Superior temporal gyrus (tissue), 1 donor: ENCODE results near the gene GALNT14.

Source experiments
- DNase-seq: peaks from one replicate; pipeline ENCODE4 v3.0.0-alpha.2; 2016; ENCODE audit errors: extremely low spot score

The GALNT14 gene

DNA sequence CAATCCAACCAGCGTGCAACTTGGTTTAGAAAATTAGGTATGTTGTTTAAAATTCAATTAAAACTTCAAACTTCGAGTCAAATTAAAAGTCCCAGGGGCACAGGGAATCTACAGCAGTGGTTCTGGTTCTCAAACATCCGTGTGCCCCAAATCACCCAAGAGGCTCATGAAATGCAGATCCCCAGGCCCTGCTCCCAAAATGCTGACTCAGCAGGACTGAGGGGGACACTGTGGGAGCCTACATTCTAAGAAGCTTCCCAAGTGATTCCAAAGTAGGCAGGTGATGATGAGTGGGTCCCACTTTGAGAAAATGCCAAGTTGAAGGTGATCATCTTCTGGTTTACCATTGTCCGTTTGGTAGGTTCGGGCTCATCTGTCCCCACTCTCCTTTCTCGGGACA, 82.3 kb downstream of the GALNT14 start:
- DNase-seq = no peak

DNA sequence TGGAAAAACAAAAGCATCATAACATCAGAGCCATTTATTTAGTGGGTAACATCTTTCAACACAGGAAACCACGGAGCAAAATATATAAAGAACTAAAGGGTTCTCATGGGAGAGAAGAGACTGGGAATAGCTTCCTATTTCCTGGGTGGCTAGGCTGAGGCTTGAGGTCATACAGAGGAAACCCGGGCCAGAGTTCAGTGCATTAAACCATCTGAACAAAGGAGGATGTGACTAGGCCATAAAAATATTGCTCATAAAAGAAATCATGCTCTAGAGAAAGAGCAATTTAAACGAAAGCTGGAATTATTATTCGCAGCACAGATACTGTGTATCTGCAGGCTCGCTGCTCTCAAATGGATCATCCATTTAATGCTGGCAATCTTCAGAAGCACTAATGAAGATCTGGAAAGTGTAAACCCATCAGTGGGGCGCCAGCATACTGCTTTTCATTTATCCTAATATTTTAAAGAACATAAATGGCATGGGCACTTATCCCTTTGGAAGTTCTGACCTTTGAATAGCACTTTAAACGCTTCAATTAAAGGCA, 83.3 kb downstream of the GALNT14 start:
- DNase-seq = no peak

DNA sequence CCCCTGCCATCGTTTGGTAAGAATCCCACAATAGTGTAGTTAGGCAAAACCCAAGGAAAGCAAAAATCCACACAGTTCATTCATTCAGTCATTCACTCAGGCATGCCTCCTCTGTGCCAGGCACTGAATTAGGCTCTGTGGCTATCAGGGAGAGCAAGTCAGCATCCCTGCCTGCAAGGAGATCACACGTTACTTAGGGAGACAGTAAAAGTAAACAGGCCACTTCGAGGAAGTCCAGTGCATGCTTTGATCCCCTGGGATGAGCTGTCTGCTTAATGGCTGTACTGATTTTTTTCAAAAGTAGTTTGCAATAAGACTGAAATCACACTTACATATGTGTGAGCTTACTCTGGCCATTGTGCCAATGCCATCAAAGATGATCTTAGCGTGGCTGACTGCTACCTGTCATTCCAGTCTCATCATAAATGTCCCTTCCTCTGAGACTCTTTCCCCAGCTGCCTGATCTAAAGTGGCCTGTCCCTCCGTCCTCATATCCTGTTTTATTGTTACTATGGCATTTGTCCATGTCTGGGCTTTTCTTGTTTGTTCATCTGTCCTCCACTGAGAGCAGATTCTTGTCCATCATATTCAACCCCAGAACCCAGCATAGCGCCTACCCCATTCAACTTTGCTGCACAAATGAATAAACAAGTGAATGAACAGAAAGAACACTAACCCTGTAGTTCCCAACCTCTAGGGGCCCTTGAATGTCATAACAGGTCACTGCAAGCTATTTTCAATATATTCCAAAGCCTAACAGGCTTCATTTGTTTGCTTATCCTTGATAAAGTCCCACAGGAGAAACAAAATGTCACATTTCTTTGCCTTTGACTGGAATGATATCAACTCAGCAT, 84.1 kb downstream of the GALNT14 start:
- no peak for DNase-seq

DNA sequence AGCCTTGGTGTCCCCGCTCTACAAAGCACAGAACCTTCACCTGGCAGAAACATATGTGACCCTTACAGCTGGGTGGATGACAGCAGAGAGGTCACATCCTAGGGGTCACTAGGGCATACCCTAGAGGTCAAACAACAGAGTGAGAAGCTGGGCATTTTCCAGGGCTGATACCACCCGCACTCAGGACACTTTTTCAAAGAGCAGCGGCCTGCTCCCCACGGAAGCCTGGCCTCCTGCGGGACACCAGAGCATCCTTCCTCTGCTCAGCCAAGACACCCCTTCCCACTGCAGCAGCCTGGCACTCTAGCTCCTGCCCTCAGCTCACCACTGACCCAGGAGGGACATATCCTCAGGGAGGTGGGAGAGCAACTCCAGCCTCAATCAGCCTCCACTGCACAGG, 86.0 kb downstream of the GALNT14 start:
- DNase-seq = no peak

DNA sequence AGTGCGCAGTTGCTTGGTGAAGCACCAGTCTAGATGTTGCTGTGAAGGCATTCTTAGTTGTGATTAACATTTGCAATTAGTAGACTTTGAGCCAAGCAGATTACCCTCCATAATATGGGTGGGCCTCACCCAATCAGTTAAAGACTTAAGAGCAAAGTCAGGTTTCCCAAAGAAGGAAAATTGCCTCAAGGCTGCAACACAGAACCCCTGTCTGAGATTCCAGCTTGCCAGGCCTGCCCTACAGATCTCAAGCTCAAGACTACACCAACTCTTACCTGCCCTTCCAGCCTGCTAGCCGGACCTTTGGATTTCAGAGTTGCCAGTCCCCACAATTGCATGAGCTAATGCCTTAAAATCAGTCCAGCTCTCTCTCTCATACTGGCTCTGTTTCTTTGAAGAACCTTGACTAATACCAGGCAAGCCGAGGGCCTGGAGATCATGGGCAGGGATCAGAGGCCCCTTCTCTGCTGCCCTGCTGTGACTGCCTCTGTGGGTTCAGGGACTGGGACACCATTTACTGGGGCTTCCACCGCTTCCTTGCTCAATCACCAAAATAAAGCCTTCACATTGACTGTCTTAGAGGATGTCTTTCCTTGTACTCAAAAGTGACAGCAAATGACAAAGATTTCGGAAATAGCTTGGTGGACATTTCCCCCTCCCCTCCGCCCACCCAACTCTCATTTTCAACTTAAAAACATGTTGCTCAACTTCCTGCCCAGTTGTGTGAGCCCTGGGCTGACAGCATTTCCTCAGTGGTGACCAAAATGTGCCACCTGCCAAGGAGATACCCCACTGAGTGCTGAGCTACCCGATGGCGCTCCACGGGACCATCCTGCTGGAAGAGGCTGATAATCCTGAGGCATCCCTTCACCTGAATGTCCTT, 86.7 kb downstream of the GALNT14 start:
- no peak for DNase-seq

DNA sequence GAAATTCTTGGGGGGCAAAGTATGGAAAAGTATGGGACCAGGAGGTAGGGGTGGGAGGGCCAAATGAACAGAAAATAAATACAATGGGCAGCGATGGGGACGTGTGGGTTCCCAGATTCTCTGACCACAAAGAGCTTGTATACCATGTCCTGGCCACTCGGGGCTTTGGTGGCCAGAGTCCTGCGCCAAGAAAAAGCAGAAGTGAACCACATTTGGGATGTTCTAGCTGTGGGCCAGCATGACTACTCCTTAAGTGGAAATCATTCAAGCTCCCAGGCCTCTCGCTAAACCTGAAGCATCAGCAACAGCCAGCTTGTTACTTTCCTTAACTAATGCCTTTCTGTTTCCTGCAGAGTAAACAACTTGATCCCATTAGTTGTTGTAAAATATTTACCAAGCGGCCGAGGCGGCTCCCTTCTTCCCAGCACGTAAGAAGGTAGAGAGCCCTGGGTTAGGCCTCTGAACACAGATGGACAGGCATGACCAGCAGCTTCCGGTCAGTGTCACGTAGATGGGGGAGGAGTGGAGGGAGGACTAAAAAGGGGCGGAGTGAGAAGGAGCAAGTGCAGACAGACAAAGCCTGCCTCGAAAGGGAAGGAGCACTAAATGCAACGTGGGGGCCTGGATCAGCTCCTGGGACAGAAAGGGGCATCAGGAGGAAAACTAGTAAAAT, 88.2 kb downstream of the GALNT14 start:
- no peak for DNase-seq

DNA sequence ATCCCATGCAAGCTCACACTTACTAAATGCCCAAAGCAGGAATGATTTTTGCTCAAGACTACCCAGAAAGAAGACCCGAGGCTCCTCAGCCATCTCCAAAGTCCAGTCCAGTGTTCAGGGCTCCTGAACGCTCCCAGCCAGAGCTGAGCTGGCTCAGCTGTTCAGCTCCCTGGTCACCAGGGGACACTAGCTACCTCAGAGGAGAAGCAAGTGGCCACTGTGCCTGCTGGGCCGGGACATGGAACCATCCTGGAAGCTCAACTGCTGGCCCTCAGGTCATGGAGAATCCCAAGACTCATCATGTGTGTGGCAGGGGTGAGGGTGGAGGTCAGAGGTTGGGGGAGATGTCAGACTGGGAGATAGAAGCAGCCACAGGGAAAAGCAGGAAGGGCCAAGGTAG, 89.0 kb downstream of the GALNT14 start:
- DNase-seq = no peak

DNA sequence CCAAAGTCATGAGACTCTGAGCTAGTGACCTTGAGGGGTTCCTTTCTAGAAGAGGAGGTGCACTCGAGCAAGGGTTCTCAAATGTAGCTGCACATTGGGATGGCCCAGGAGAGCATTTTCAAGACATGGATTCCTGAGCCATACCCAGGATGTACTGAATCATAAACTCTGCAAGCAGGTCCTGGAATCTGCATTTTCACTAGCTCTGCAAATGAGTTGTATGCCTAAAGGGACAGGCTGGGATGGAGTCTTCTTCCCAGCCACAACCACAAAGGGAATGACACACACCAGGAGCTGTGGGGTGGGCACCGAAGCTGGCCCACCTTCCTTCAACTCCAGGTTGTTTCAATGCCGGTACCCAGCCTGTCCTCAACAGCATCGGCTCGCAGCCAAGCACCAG, 90.6 kb downstream of the GALNT14 start:
- no peak for DNase-seq

DNA sequence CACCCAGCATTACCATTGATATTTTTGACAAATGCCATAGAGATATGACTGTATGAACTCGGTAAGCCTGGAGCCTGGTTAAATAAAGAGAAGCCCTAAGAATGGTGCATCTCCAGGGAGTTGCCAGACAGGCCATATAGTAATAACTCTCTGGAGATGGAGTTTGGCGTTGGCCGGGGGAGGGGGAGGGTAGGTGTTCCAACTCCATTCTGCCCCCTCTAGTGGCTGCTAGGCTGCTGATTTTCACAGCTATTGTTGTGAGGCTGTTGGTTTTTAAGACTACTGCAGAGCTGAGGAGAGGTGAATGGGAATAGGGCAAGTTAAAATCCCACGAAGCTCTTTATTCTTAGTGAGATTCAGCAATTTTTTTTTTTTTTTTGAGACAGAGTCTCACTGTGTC, 99.9 kb downstream of the GALNT14 start:
- no peak for DNase-seq

DNA sequence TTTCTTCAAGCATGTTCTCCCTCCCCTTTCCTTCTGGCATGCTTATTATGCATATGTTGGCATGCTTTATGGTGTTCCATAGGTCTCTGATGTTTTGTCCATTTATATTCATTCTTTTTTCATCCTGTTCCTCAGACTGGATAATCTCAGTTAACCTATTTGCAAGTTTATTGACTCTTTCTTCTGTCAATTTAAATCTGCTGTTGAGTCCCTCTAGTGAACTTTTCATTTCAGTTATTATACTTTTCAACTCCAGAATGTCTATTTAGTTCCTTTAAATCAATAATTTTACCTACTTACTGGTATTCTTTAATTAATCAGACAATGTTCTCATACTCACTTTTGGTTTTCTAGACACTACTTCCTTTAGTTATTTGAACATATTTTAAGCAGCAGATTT, 101.2 kb downstream of the GALNT14 start:
- DNase-seq = no peak

DNA sequence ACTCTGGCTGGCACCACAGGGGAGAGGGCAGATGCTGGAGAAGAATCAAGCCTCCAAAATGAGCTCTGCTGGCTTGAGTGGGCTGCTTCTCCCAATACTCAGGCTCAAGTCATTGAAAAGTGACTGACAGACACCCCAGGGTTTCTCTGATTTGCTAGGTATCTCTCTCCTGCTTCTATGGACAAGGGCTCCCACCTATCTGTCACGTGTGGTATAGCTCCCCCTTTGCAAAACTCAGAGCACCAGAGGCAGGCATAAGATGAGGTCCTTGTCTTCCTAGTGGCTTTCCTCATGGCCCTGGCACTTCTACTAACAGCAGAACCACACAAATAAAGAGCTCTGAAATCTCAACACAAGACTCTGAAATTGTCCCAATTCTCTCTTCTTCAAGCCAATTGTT, 105.2 kb downstream of the GALNT14 start:
- no peak for DNase-seq

DNA sequence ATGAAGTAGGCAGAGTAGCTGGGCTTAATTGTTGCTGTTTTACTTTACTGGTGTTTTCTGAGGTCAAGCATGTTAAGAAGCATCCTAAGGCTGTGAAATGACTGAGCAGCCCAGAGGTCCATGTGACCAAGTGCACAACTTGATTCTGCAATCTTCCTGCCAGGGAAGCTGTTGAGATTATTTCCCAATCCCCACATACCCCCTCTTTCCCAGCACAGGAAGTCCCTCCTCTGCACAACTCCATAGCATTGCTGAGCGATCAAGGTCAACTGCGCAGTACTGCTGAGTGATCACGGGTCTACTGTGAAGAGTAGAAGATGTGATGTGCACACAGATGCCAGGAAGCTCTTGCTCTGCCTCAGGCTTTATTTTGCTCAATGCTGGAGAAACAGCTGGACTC, 105.8 kb downstream of the GALNT14 start:
- no peak for DNase-seq

DNA sequence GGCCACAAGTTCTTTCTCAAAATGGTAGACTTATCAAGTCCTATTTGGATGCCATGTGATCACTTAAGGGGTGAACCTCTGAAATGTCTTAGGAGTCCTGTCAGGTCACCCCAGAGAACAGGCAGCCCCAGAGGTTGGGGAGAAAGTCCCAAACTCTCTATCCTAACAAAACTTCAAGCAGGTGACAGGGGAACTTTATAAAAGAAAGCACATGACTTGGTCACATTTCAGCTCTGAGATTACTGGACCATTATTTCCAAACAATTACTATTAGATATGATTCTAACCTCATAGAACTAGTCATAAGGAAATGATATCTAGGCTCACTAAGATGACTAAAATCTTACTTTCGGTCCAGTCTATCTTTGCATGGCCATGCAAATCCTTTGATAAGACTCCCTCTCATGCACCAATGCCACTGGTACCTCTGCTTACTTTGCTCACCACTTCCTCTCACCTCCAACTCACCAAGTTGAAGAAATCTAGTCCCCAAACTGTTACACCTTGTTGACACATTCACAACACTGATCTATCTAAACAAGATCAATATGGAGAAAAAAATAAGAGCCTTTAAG, 107.0 kb downstream of the GALNT14 start:
- DNase-seq = no peak

DNA sequence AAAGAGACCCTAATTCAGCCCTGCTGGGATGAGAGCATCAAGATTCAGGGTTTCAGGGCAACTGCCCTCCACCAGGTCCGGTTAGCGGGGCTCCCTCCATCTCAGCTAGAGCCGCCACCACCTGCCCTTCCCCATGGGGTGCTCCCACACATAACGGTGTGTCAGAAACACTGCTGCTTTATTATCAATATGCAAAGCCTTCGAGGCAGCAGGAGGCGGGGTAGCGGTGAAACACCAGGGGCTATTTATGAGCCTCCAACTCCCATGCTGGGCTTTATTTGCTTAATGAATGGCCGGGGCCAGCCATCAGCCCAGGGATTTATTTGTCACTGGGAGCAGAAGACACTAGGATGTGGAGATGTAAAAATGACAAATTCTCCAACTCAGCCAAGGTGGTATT, 109.8 kb downstream of the GALNT14 start:
- DNase-seq = no peak

DNA sequence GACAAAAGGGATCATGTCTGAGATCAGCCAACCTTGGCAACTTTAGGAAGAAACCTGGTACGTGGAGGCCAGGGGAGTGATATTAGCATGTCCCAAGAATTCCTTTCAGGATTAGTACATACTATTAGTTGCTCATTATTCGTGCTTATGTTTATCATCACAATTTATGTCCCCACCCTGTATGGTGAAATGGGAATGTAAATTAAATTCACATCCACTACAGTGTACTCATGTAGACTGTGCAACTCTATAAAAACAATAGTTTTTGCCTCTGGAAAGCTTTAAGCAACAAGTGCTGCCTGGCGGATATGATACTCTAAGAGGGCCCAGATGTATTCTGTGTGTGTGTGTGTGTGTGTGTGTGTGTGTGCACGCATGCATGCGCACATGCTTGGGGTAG, 110.7 kb downstream of the GALNT14 start:
- DNase-seq = no peak

DNA sequence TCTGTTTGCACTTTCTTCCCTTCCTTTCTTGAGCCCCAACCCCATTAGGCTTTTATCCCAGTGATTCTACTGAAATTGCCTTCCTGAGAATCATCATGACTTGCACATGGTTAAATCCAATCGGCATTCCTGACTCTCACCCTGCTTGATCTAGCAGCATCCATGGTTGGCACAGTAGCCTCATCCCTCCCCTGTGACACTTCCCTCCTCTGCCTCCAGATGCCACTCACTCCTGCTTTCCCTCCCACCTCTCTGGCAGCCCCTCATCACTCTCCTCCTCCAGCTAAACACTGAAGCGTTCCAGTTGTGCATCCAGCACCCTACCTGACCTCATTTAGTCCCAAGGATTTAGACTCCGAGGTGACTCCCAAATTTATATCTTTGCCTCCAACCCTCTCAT, 114.7 kb downstream of the GALNT14 start:
- no peak for DNase-seq

DNA sequence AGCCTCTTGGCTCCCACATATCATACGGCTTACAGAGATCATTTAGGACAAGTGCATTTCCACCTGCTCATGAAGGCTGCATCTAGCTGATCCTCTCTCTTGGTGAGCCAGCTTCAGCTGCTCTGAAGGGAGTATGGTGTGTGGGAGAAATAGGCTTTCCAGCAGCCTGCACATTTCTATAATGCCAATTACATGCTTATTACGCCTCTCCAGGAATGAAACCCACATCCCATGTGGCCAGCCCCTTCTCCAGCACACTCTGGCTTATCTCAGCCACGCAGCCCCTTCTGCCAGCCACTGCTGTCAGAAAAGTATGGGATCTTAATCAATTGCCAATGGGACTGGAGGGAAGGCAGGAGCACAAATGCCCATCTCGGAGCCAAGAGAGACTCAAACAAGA, 117.5 kb downstream of the GALNT14 start:
- DNase-seq = no peak

DNA sequence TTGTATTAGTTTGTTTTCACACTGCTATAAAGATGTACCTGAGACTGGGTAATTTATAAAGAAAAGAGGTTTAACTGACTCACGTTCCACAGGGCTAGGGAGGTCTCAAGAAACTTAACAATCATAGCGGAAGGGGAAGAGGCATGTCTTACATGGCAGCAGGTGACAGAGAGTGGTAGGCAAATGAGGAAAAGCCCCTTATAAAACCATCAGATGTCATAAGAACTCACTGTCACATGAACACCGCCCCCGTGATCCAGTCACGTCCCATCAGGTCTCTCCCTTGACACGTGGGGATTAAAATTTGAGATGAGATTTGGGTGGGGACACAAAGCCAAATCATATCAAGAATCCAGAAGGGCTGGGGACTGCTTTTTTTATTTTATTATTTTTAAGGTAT, 120.0 kb downstream of the GALNT14 start:
- no peak for DNase-seq

DNA sequence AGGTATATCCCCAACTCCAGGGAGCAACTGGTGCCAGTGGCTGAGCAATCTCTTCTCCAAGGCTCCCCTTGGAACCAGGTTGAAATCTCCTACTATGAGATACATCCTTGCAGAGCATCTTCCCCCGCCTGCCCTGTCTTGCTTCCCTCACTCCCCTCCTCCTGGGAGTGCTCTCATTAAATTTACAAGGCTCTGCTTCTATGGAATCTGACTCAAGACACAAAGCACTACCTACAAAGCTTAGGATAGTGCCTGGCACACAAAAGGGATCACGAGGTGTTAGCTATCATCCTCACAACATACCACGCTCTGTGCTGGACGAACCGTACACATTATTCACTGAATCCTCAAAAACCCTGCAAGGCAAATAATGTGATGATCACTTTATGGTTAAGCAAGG, 121.6 kb downstream of the GALNT14 start:
- DNase-seq = no peak

DNA sequence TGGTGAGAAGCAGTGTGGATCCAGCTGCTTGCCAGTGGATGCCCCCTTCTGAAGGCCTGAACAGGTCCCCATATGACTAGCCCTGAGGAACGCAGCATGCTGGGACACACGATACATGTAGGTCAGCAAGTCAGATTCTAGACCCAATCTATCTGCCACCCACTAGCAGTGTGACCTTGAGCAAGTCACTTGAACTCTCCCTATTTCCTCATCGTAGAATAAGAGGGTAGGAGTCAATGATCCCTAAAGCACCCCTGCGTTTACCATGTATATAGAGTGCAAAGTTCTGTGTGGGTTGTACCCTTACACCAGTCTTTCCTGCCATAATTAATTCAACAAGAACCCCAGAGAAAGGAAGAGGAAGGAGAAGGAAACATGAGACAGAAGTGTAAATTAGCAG, 123.7 kb downstream of the GALNT14 start:
- no peak for DNase-seq

DNA sequence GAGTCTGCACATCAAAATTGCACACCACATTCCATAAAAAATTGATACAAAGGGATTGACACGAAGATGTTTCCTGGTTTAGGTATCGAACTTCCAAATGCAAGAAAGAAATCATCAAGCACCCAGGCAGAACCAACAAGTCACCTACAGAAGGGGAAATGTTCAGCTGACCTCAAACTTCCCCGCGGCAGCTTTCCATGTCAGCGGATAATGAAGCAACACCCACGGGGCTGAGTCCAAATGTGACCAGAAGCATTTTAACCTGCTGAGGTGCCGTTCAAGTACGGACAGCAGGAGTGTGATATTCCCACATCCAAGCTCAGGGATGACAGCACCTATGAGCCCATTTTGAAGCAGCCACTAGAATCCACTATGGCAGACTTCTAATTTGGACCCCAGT, 124.9 kb downstream of the GALNT14 start:
- DNase-seq = no peak

DNA sequence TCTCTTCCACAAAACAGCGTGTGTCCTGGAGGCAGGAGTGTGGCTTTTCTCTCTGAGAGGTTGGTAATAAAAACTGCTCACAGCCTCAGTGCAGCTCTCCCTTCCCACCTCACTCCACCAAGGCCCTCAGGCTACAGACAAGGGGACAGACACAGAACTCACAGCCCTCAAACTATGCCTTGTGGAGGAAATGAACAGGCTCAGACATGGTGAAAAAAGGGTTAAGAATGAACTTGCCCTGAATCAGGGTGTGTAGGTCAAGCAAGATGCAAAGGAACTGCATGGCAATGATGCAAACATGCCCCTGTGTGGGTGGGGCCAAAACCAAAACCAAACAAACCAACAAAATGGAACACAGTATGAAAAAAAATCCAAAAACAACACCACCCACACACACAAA, 125.8 kb downstream of the GALNT14 start:
- DNase-seq = no peak
